ENCODE measurements around the gene MFNG. TPM values are rescaled to one million over a fixed set of nuclear protein-coding genes. Genes with fewer than 3 reads are reported as not detected.

The MFNG gene
- total RNA-seq, 2 experiments from 2014 or later: 225 to 235 TPM

- Histone ChIP-seq H2AFZ (ENCODE audit: low read length) (no peak overlapping the region), H3K9me3 (ENCODE audit: low read length) (no peaks in the 10 kb centered on the region), H4K20me1 (ENCODE audit: insufficient read depth, low read length) (no peaks in the 10 kb centered on the region), H3K4me2 (ENCODE audit: low read length) (peak overlapping the region; percentile 65), H3K79me2 (ENCODE audit: insufficient read depth, low read depth, low read length) (no peaks in the 10 kb centered on the region), H3K36me3 (ENCODE audit: insufficient read depth, low read length) (peaks cover 45% of the 10 kb centered on the region), H3K9me2 (ENCODE audit: insufficient read depth, low read length) (no peaks in the 10 kb centered on the region), H3K4me3 (ENCODE audit: low read depth, low read length, poor library complexity, severe bottlenecking) (peak overlapping the region; percentile 31), H3K4me1 (ENCODE audit: insufficient read depth, low read length, poor library complexity, severe bottlenecking) (peaks cover 49% of the 10 kb centered on the region), H3K27ac (ENCODE audit: low read depth, low read length, poor library complexity, severe bottlenecking) (peak overlapping the region; percentile 64)
- intact Hi-C loops (cut with micrococcal nuclease; ENCODE audit: unreplicated experiment): loop anchor here (5.0 kb wide), 1 partner anchor 33 kb away; no protein-coding TSS in a partner anchor
- DNase-seq (ENCODE audit: low spot score): peak; percentile 78
- ChIA-PET POLR2A (interaction anchor here (0.6 kb wide), 1 partner anchor 604 kb away, joined by 3 read pairs; no protein-coding TSS in a partner anchor), CTCF (ENCODE audit: unreplicated experiment) (no interaction called here)
- no TSS peak for BruUV-seq (replicated peaks)
- no peak for TF ChIP-seq CTCF (conservative IDR thresholded peaks at IDR 0.05; ENCODE audit: low read length)
Measured at GRCh38 chr22:37464181-37464580, 22.0 kb downstream of the MFNG start.

GRCh38 chr22:37462983-37463382, 23.2 kb downstream of the MFNG start:
- ChIA-PET POLR2A (no interaction called here), CTCF (ENCODE audit: unreplicated experiment) (no interaction called here)
- H3K27ac ChIP-seq (ENCODE audit: low read depth, low read length, poor library complexity, severe bottlenecking): peak overlapping the region; percentile 64
- intact Hi-C loops (cut with micrococcal nuclease; ENCODE audit: unreplicated experiment): loop anchor here (5.0 kb wide), 1 partner anchor 34 kb away; no protein-coding TSS in a partner anchor
- DNase-seq (ENCODE audit: low spot score): no peak
- no peak overlapping the region for H3K4me2 ChIP-seq (ENCODE audit: low read length)
- TF ChIP-seq EZH2phosphoT487 (IDR thresholded peaks at IDR 0.05; ENCODE audit: borderline replicate concordance, low read depth, low read length) (no peak), CTCF (conservative IDR thresholded peaks at IDR 0.05; ENCODE audit: low read length) (no peak)
- no TSS peak for BruUV-seq (replicated peaks)
- no peaks in the 10 kb centered on the region for H4K20me1 ChIP-seq (ENCODE audit: insufficient read depth, low read length)
- H3K36me3 ChIP-seq (ENCODE audit: insufficient read depth, low read length): peaks cover 35% of the 10 kb centered on the region
- H3K9me3 ChIP-seq (ENCODE audit: low read length): no peaks in the 10 kb centered on the region
- H3K4me3 ChIP-seq (ENCODE audit: low read depth, low read length, poor library complexity, severe bottlenecking): no peak overlapping the region
- H3K79me2 ChIP-seq (ENCODE audit: insufficient read depth, low read depth, low read length): no peaks in the 10 kb centered on the region
- H2AFZ ChIP-seq (ENCODE audit: low read length): no peak overlapping the region
- no peaks in the 10 kb centered on the region for H3K9me2 ChIP-seq (ENCODE audit: insufficient read depth, low read length)
- peaks cover 49% of the 10 kb centered on the region for H3K4me1 ChIP-seq (ENCODE audit: insufficient read depth, low read length, poor library complexity, severe bottlenecking)

- Histone ChIP-seq H3K4me2 (ENCODE audit: low read length) (no peak overlapping the region), H4K20me1 (ENCODE audit: insufficient read depth, low read length) (no peaks in the 10 kb centered on the region), H3K27ac (ENCODE audit: low read depth, low read length, poor library complexity, severe bottlenecking) (no peak overlapping the region), H3K9me3 (ENCODE audit: low read length) (no peaks in the 10 kb centered on the region), H2AFZ (ENCODE audit: low read length) (no peak overlapping the region), H3K36me3 (ENCODE audit: insufficient read depth, low read length) (peaks cover 29% of the 10 kb centered on the region), H3K4me1 (ENCODE audit: insufficient read depth, low read length, poor library complexity, severe bottlenecking) (peaks cover 49% of the 10 kb centered on the region), H3K9me2 (ENCODE audit: insufficient read depth, low read length) (no peaks in the 10 kb centered on the region), H3K4me3 (ENCODE audit: low read depth, low read length, poor library complexity, severe bottlenecking) (no peak overlapping the region), H3K79me2 (ENCODE audit: insufficient read depth, low read depth, low read length) (no peaks in the 10 kb centered on the region)
- ChIA-PET CTCF (ENCODE audit: unreplicated experiment) (no interaction called here), POLR2A (no interaction called here)
- no TSS peak for BruUV-seq (replicated peaks)
- no peak for DNase-seq (ENCODE audit: low spot score)
- TF ChIP-seq CTCF (conservative IDR thresholded peaks at IDR 0.05; ENCODE audit: low read length): no peak
- no peak for TF ChIP-seq EZH2phosphoT487 (IDR thresholded peaks at IDR 0.05; ENCODE audit: borderline replicate concordance, low read depth, low read length)
- intact Hi-C loops (cut with micrococcal nuclease; ENCODE audit: unreplicated experiment): loop anchor here (5.0 kb wide), 1 partner anchor 35 kb away; no protein-coding TSS in a partner anchor
Measured at GRCh38 chr22:37462436-37462835, 23.7 kb downstream of the MFNG start.
